ENCODE data around the gene NTNG1.

The NTNG1 gene

GRCh38 chr1:107293901-107294613 is 153.2 kb downstream of the NTNG1 start:
- Mint-ChIP-seq H3K27me3 (no peaks in the 10 kb centered on the region), H3K4me1 (no peaks in the 10 kb centered on the region), H3K27ac (no peak overlapping the region), H3K4me3 (no peak overlapping the region), H3K9me3 (no peaks in the 10 kb centered on the region)
- ATAC-seq (no peak), DNase-seq (no peak)

GRCh38 chr1:107294686-107295085 is 153.8 kb downstream of the NTNG1 start:
- no peak for ATAC-seq
- no peaks in the 10 kb centered on the region for H3K9me3 Mint-ChIP-seq
- H3K4me3 Mint-ChIP-seq, result no peak overlapping the region
- H3K27me3 Mint-ChIP-seq, result no peaks in the 10 kb centered on the region
- DNase-seq, result no peak
- no peak overlapping the region for H3K27ac Mint-ChIP-seq
- H3K4me1 Mint-ChIP-seq, result no peaks in the 10 kb centered on the region

- no peaks in the 10 kb centered on the region for H3K27me3 Mint-ChIP-seq
- H3K9me3 Mint-ChIP-seq, result no peaks in the 10 kb centered on the region
- H3K4me1 Mint-ChIP-seq, result no peaks in the 10 kb centered on the region
- H3K27ac Mint-ChIP-seq, result no peak overlapping the region
- no peak for ATAC-seq
- no peak for DNase-seq
- no peak overlapping the region for H3K4me3 Mint-ChIP-seq
These were observed 156.8 kb downstream of the NTNG1 start for GRCh38 chr1:107297681-107298080.

- Mint-ChIP-seq H3K27ac (no peak overlapping the region), H3K4me1 (no peaks in the 10 kb centered on the region), H3K27me3 (no peaks in the 10 kb centered on the region), H3K4me3 (no peak overlapping the region), H3K9me3 (no peaks in the 10 kb centered on the region)
- ATAC-seq (no peak), DNase-seq (no peak)
These were observed 157.7 kb downstream of the NTNG1 start for GRCh38 chr1:107298526-107298925.

GRCh38 chr1:107299521-107299920 is 158.7 kb downstream of the NTNG1 start:
- Mint-ChIP-seq H3K27ac (no peak overlapping the region), H3K4me1 (no peaks in the 10 kb centered on the region), H3K9me3 (no peaks in the 10 kb centered on the region), H3K27me3 (no peaks in the 10 kb centered on the region), H3K4me3 (no peak overlapping the region)
- ATAC-seq (no peak), DNase-seq (no peak)

- DNase-seq, result no peak
- no peak overlapping the region for H3K27ac Mint-ChIP-seq
- H3K9me3 Mint-ChIP-seq, result no peaks in the 10 kb centered on the region
- H3K4me3 Mint-ChIP-seq, result no peak overlapping the region
- H3K27me3 Mint-ChIP-seq, result no peaks in the 10 kb centered on the region
- no peaks in the 10 kb centered on the region for H3K4me1 Mint-ChIP-seq
- no peak for ATAC-seq
These were observed 169.1 kb downstream of the NTNG1 start for GRCh38 chr1:107309962-107310361.

- DNase-seq (no peak), ATAC-seq (no peak)
- H3K27me3 Mint-ChIP-seq, result no peaks in the 10 kb centered on the region
- no peaks in the 10 kb centered on the region for H3K4me1 Mint-ChIP-seq
- no peak overlapping the region for H3K4me3 Mint-ChIP-seq
- H3K27ac Mint-ChIP-seq, result no peak overlapping the region
- H3K9me3 Mint-ChIP-seq, result no peaks in the 10 kb centered on the region
These were observed 174.8 kb downstream of the NTNG1 start for GRCh38 chr1:107315652-107316051.

GRCh38 chr1:107318932-107319331 is 178.1 kb downstream of the NTNG1 start:
- H3K27ac Mint-ChIP-seq, result peak overlapping the region in 1 of 2 donors; percentile 57
- no peaks in the 10 kb centered on the region for H3K4me1 Mint-ChIP-seq
- ATAC-seq (no peak), DNase-seq (no peak)
- H3K27me3 Mint-ChIP-seq, result no peaks in the 10 kb centered on the region
- H3K4me3 Mint-ChIP-seq, result no peak overlapping the region
- no peaks in the 10 kb centered on the region for H3K9me3 Mint-ChIP-seq

- ATAC-seq (no peak), DNase-seq (no peak)
- Mint-ChIP-seq H3K27ac (no peak overlapping the region), H3K27me3 (no peaks in the 10 kb centered on the region), H3K4me3 (no peak overlapping the region), H3K9me3 (no peaks in the 10 kb centered on the region), H3K4me1 (no peaks in the 10 kb centered on the region)
These were observed 182.9 kb downstream of the NTNG1 start for GRCh38 chr1:107323784-107324183.

GRCh38 chr1:107326824-107327445 is 186.1 kb downstream of the NTNG1 start:
- H3K4me1 Mint-ChIP-seq, result no peaks in the 10 kb centered on the region
- H3K4me3 Mint-ChIP-seq, result no peak overlapping the region
- DNase-seq, result no peak
- H3K27me3 Mint-ChIP-seq, result no peaks in the 10 kb centered on the region
- H3K9me3 Mint-ChIP-seq, result no peaks in the 10 kb centered on the region
- ATAC-seq, result no peak
- no peak overlapping the region for H3K27ac Mint-ChIP-seq

GRCh38 chr1:107327446-107327845 is 186.6 kb downstream of the NTNG1 start:
- no peaks in the 10 kb centered on the region for H3K4me1 Mint-ChIP-seq
- no peaks in the 10 kb centered on the region for H3K9me3 Mint-ChIP-seq
- no peak overlapping the region for H3K27ac Mint-ChIP-seq
- H3K4me3 Mint-ChIP-seq, result no peak overlapping the region
- DNase-seq (no peak), ATAC-seq (no peak)
- H3K27me3 Mint-ChIP-seq, result no peaks in the 10 kb centered on the region

- DNase-seq (no peak), ATAC-seq (no peak)
- no peak overlapping the region for H3K27ac Mint-ChIP-seq
- H3K4me3 Mint-ChIP-seq, result no peak overlapping the region
- H3K9me3 Mint-ChIP-seq, result no peaks in the 10 kb centered on the region
- no peaks in the 10 kb centered on the region for H3K27me3 Mint-ChIP-seq
- no peaks in the 10 kb centered on the region for H3K4me1 Mint-ChIP-seq
These were observed 187.2 kb downstream of the NTNG1 start for GRCh38 chr1:107328087-107328486.

GRCh38 chr1:107339775-107340174 is 198.9 kb downstream of the NTNG1 start:
- Mint-ChIP-seq H3K27me3 (no peaks in the 10 kb centered on the region), H3K9me3 (no peaks in the 10 kb centered on the region), H3K4me1 (no peaks in the 10 kb centered on the region), H3K27ac (no peak overlapping the region), H3K4me3 (no peak overlapping the region)
- no peak for ATAC-seq
- DNase-seq, result no peak

GRCh38 chr1:107342316-107342715 is 201.5 kb downstream of the NTNG1 start:
- DNase-seq (no peak), ATAC-seq (no peak)
- Mint-ChIP-seq H3K27ac (no peak overlapping the region), H3K27me3 (no peaks in the 10 kb centered on the region), H3K4me1 (no peaks in the 10 kb centered on the region), H3K9me3 (no peaks in the 10 kb centered on the region), H3K4me3 (no peak overlapping the region)

GRCh38 chr1:107342768-107343167 is 201.9 kb downstream of the NTNG1 start:
- H3K9me3 Mint-ChIP-seq, result no peaks in the 10 kb centered on the region
- H3K27me3 Mint-ChIP-seq, result no peaks in the 10 kb centered on the region
- ATAC-seq, result no peak
- H3K27ac Mint-ChIP-seq, result no peak overlapping the region
- no peaks in the 10 kb centered on the region for H3K4me1 Mint-ChIP-seq
- H3K4me3 Mint-ChIP-seq, result no peak overlapping the region
- DNase-seq, result no peak

- Mint-ChIP-seq H3K9me3 (no peaks in the 10 kb centered on the region), H3K4me1 (no peaks in the 10 kb centered on the region), H3K27me3 (no peaks in the 10 kb centered on the region), H3K27ac (no peak overlapping the region), H3K4me3 (no peak overlapping the region)
- DNase-seq, result no peak
- no peak for ATAC-seq
These were observed 202.8 kb downstream of the NTNG1 start for GRCh38 chr1:107343601-107344000.

GRCh38 chr1:107344268-107344760 is 203.5 kb downstream of the NTNG1 start:
- Mint-ChIP-seq H3K4me3 (no peak overlapping the region), H3K9me3 (no peaks in the 10 kb centered on the region), H3K27ac (no peak overlapping the region), H3K4me1 (no peaks in the 10 kb centered on the region), H3K27me3 (no peaks in the 10 kb centered on the region)
- ATAC-seq (no peak), DNase-seq (no peak)
